Activated CD8-positive, alpha-beta T cell treated with anti-CD3 and anti-CD28 coated beads for 36 hours (primary cell): Measurements from ENCODE around the gene TTN. TPM values are rescaled to one million over a fixed set of nuclear protein-coding genes. Genes with fewer than 3 reads are reported as not detected.

Experiments
- ATAC-seq: fragments of 200-7000 bp; cut with Tn5 transposase; one replicate; pipeline ENCODE4 v1.10.0; 2021; ENCODE audit warnings: mild to moderate bottlenecking, moderate library complexity
- CTCF ChIA-PET: fragments of 350-600 bp; sonication (Branson Sonifier 250); formaldehyde crosslinking; loops from one replicate; lab custom pipeline; 2021; ENCODE audit warnings: antibody characterized with exemption; lab: Charles Lee
- POLR2A ChIA-PET: fragments of 350-600 bp; sonication (Branson Sonifier 250); formaldehyde crosslinking; loops from one replicate; lab custom pipeline; 2021; ENCODE audit warnings: antibody characterized with exemption; lab: Charles Lee
- DNase-seq: peaks from one replicate; pipeline ENCODE4 v3.0.0-alpha.2; 2020
- H3K27ac Mint-ChIP-seq: one replicate; pipeline ENCODE4 v1.8.0; 2021; ENCODE audit warnings: mild to moderate bottlenecking, mixed read lengths
- H3K27me3 Mint-ChIP-seq: one replicate; pipeline ENCODE4 v1.8.0; 2021; ENCODE audit warnings: mixed read lengths
- H3K36me3 Mint-ChIP-seq: one replicate; pipeline ENCODE4 v1.8.0; 2021; ENCODE audit warnings: low read depth, mixed read lengths
- H3K4me1 Mint-ChIP-seq: one replicate; pipeline ENCODE4 v1.8.0; 2021; ENCODE audit warnings: low read depth, mixed read lengths
- H3K4me3 Mint-ChIP-seq: one replicate; pipeline ENCODE4 v1.8.0; 2021; ENCODE audit warnings: mild to moderate bottlenecking, moderate library complexity, mixed read lengths
- H3K9me3 Mint-ChIP-seq: one replicate; pipeline ENCODE4 v1.8.0; 2021; ENCODE audit warnings: mixed read lengths
- CTCF ChIP-seq: fragments of 200-600 bp; IDR thresholded peaks from one replicate; pipeline ENCODE4 v1.8.0; 2022; ENCODE audit warnings: antibody characterized with exemption, mild to moderate bottlenecking
- intact Hi-C: fragments of 100-400 bp; cut with micrococcal nuclease; formaldehyde crosslinking; loops from one replicate; pipeline ENCODE4 v1.10.0; 2022
- total RNA-seq, 2 experiments: library from RNA; stranded (reverse); gene quantifications; one replicate each; pipeline ENCODE4 v1.2.3, GENCODE V29; 2021

TTN gene
- total RNA-seq, 2 experiments from 2014 or later = 2.8 to 4.3 TPM

- intact Hi-C loops = no loop called here
- H3K27ac Mint-ChIP-seq = no peak overlapping the region
- ChIA-PET CTCF (interaction anchor here (0.6 kb wide), 1 partner anchor 182 kb away, joined by 3 read pairs; no protein-coding TSS in a partner anchor), POLR2A (no interaction called here)
- DNase-seq = no peak
- no peak for TF ChIP-seq CTCF
- H3K9me3 Mint-ChIP-seq = no peaks in the 10 kb centered on the region
- peaks cover 7% of the 10 kb centered on the region for H3K36me3 Mint-ChIP-seq
- H3K27me3 Mint-ChIP-seq = no peaks in the 10 kb centered on the region
- ATAC-seq = no peak
- H3K4me1 Mint-ChIP-seq = peaks cover 8% of the 10 kb centered on the region
- no peak overlapping the region for H3K4me3 Mint-ChIP-seq
Observed at GRCh38 chr2:178834086-178834485, 26.9 kb upstream of the TTN start.

GRCh38 chr2:178833382-178833781, 26.2 kb upstream of the TTN start:
- Mint-ChIP-seq H3K27me3 (no peaks in the 10 kb centered on the region), H3K27ac (no peak overlapping the region), H3K4me1 (peaks cover 9% of the 10 kb centered on the region), H3K36me3 (peaks cover 7% of the 10 kb centered on the region), H3K9me3 (no peaks in the 10 kb centered on the region), H3K4me3 (no peak overlapping the region)
- ATAC-seq (no peak), DNase-seq (no peak)
- POLR2A ChIA-PET = no interaction called here
- intact Hi-C loops = no loop called here
- CTCF ChIA-PET = interaction anchor here (0.6 kb wide), 1 partner anchor 182 kb away, joined by 3 read pairs; no protein-coding TSS in a partner anchor
- TF ChIP-seq CTCF = no peak

GRCh38 chr2:178830451-178830850, 23.2 kb upstream of the TTN start:
- POLR2A ChIA-PET = interaction anchor here (0.6 kb wide), 1 partner anchor 75 kb away, joined by 3 read pairs; no protein-coding TSS in a partner anchor
- Mint-ChIP-seq H3K27ac (no peak overlapping the region), H3K9me3 (peaks cover 8% of the 10 kb centered on the region), H3K36me3 (peaks cover 2% of the 10 kb centered on the region), H3K27me3 (no peaks in the 10 kb centered on the region), H3K4me1 (peaks cover 9% of the 10 kb centered on the region), H3K4me3 (no peak overlapping the region)
- TF ChIP-seq CTCF = no peak
- intact Hi-C loops = no loop called here
- CTCF ChIA-PET = no interaction called here
- no peak for ATAC-seq
- no peak for DNase-seq

GRCh38 chr2:178829981-178830380, 22.8 kb upstream of the TTN start:
- H3K4me3 Mint-ChIP-seq = no peak overlapping the region
- no peaks in the 10 kb centered on the region for H3K27me3 Mint-ChIP-seq
- TF ChIP-seq CTCF = no peak
- H3K4me1 Mint-ChIP-seq = peaks cover 9% of the 10 kb centered on the region
- DNase-seq (no peak), ATAC-seq (no peak)
- no peak overlapping the region for H3K27ac Mint-ChIP-seq
- peaks cover 2% of the 10 kb centered on the region for H3K36me3 Mint-ChIP-seq
- peaks cover 8% of the 10 kb centered on the region for H3K9me3 Mint-ChIP-seq
- intact Hi-C loops = no loop called here
- POLR2A ChIA-PET = interaction anchor here (0.7 kb wide), 1 partner anchor 13 kb away, joined by 3 read pairs; no protein-coding TSS in a partner anchor
- CTCF ChIA-PET = interaction anchor here (0.7 kb wide), 1 partner anchor 84 kb away, joined by 3 read pairs; no protein-coding TSS in a partner anchor

GRCh38 chr2:178829299-178829960, 22.2 kb upstream of the TTN start:
- intact Hi-C loops = no loop called here
- Mint-ChIP-seq H3K4me3 (no peak overlapping the region), H3K27me3 (no peaks in the 10 kb centered on the region), H3K9me3 (peaks cover 8% of the 10 kb centered on the region), H3K36me3 (peaks cover 2% of the 10 kb centered on the region), H3K4me1 (peaks cover 9% of the 10 kb centered on the region), H3K27ac (no peak overlapping the region)
- ChIA-PET POLR2A (interaction anchor here (0.7 kb wide), 1 partner anchor 14 kb away, joined by 3 read pairs; no protein-coding TSS in a partner anchor), CTCF (interaction anchor here (0.7 kb wide), 1 partner anchor 84 kb away, joined by 3 read pairs; no protein-coding TSS in a partner anchor)
- no peak for ATAC-seq
- DNase-seq = no peak
- TF ChIP-seq CTCF = no peak
